ENCODE measurements around the gene CARMIL1.

The CARMIL1 gene

DNA sequence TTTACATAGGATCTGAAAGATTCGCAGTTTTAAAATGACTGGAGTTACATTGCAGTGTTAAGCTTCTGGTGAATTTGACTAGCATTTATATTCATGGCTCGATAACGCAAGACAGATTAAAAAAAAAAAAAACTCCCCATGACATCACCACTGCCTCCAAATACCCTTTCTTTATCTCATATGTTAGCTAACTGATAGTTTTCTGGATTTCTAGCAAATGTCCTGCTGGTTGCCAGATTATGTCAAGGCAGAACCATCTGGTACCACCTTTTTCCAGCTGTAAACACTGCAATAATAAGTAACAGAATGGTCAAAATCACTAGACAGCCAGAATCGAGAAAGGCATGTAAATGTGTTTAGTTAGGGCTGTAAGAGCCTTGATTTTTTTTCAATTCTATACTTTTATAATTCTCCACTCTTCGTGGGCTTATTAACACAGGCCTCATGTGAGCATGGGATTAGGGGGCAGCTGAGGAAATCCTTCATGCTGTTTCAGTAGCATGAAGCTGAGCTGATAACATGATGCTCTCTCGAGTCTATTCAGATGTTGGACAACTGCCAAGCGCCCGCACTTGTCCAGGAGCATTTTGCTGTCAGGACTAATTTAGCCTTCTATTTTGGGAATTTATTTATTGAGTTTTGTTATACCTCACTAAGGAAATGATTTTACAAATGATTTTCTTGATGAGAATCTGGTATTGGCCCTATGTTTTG, 206.8 kb downstream of the CARMIL1 start:
- no peak for DNase-seq

DNA sequence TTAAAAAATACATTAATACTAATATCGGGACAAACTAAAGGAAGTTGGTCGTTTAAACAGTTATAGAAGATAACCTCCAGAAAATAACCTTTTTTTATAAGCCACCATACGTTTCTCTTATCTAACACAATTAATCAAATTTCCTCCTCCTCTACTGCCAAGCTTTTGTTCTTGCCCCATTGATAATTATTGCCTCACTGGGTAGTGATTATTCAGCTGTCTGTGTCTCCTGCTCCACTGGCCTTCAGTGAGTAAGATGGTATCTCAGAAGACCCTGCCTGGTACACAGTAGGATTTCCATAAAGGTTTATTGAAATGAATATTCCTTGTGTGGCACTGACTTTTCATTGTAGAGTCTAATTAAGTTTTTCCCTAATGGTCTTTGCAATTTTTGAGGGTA, 207.4 kb downstream of the CARMIL1 start:
- no peak for DNase-seq

DNA sequence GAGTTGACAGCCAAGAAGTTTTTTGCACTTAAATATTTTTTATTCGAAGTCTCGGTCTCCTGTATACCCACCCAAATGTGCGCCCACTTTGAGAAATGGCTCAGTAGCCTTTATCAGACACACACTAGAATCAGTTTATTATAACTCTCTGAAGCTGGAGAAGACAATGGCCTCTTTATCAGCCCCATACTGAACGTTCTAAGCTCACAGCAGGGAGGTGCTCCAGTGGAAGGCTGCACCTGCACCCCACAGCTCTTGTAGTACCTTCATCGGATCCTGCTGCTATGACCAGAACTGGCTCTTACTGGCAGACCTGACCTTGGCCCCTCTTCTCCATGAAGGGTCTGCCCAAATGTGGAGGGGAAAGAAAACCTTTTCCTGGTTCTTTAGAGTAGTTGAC, 207.8 kb downstream of the CARMIL1 start:
- no peak for DNase-seq

DNA sequence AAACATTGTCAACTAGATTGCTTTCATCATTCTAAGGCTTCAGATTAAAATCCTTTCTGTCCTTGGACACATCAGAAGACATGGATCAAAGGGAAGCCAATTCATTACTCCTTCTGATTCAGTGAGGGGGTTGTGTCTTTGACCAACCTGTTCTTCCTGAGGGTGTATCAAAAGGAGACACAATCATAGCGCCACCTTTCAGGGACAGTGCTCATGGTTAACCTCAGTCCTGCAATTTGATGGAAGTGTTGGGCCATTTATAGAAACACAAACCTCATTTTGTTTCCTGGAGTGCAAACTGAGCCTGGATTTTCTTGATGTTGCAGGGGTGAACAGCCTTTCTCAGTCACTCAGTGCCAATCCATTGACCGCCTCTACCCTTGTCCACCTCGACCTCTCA, 209.0 kb downstream of the CARMIL1 start:
- DNase-seq: no peak

DNA sequence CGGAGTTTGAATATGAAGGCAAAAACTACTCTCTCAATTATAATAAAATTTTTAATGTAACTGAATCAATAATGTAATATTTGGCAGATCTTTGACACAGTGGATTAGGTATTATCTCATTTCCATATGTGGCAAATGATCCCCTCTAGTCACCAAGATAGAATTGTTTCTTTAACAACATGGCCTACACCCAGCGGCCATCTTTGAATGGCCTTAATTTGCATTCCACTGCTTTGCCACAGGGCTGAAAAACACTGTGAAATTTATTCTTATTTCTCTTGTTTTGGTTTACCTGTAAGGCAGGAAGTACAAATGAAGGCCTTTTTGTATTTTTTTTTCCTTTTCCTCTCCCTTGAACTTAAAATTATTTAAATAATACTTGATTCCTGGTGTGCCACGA, 210.2 kb downstream of the CARMIL1 start:
- no peak for DNase-seq

DNA sequence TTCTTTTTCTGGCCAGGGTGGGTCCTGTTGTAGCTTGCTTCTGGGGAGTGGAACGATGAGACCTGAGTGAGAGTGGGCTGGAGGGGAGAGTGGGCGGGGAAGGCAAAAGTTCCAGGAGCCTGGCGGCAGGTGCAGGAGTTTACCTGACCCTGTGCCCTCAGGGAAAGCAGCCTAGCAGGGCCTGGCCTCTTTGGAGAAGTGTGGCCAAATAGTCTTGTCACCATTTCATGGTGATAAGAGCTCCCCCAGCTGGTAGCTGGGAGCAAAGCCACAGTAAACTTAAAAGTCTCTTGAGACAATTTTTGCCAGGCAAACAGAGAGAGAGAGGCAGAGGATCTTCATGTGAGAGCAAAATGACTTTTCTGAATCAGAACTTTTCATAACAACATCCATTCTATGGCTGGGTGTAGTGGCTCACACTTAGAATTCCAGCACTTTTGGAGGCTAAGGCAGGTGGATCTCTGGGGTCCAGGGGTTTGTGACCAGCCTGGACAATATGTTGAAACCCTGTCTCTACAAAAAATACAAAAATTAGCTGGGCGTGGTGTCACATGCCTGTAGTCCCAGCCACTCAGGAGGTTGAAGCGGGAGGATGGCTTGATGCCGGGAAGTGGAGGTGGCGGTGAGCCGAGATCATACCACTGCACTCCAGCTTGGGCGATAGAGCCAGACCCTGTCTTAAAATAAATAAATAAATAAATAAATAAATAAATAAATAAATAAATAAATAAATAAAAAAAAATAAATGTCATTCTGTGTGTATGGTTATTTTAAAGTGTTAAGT, 211.0 kb downstream of the CARMIL1 start:
- DNase-seq: peak; percentile 79

DNA sequence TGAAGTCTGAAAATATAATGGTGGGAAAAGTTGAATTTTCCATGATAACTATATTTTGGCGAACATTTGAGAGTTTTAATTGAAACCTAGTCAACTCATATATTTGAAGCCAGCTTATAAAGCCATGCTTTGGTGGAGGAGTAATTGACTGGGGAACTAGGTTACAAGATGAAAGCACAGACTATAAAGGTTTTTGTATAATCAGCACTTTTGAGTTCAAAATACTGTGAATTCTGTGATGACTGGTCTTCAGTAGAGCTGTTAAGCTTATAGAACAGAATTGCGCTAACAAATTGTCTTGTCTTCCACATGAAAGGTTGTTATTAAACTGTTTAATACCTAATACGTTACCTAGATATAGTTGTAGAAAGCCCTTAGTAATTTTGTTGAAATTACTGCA, 213.8 kb downstream of the CARMIL1 start:
- DNase-seq: no peak

DNA sequence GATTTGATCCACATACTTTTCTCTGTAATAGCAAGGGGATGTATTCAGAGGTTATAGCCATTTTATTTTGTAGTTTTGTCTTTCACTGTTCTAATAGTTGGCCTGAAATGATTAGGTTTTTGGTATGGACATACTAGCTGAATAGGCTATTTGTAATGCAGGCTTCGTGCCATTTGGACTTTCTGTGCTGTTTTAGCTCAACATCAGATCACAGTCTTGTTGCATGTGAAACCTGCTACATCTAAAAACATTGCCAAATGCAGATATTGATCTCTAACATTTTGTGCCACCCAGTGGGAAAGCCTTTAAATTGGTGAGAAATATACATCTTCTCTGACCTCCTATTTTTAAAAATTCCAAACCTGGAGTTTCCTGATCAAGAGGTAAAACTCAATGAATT, 215.3 kb downstream of the CARMIL1 start:
- DNase-seq: no peak

DNA sequence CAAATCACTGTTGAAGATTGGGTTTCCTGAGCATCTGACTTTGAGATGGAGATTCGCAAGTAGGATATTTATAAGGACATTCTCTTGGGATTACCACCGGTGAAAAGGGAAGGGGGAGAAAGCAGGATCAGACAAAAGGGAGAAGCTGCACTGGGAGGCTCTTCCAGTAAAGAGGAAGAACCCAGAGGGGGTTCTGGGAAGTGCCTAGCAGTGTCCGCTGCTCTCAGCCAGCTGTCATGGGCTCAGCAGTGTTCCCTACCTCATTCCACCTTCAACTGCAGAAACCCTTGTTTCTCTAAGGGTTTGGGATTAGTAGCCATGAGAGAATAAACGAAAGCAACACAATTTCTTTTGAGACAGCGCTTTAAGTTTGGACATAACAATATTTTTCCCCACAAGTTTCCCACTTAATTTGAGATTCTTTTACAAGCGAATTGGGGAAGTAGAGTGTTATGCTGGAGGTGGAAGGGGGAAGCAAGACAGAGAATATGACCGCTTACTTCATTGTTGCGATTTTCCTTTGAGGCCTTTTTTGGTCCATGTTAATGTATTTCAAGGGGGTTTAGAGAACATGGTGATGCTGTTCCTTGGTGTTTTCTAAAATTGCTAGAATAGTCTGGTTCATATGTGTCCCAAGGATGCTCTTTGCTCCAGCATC, 218.3 kb downstream of the CARMIL1 start:
- no peak for DNase-seq

DNA sequence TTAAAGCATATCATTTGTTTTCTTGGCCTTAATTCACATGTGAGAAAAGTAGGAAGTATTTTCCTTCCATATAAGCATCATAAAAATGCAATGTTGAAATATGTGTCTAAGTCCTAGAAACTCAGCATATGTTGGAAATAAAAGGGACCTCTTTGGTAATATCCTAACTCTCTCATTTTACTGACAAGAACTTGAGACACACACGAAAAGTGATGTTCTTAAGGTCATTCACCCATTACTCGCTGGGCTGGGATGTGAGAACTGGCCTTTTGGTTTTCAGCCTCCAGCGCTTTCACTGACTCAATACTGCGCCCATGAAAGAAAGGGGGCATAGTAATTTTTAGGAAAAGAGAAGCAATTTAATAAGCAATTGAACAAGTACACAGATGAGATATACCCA, 219.3 kb downstream of the CARMIL1 start:
- no peak for DNase-seq

DNA sequence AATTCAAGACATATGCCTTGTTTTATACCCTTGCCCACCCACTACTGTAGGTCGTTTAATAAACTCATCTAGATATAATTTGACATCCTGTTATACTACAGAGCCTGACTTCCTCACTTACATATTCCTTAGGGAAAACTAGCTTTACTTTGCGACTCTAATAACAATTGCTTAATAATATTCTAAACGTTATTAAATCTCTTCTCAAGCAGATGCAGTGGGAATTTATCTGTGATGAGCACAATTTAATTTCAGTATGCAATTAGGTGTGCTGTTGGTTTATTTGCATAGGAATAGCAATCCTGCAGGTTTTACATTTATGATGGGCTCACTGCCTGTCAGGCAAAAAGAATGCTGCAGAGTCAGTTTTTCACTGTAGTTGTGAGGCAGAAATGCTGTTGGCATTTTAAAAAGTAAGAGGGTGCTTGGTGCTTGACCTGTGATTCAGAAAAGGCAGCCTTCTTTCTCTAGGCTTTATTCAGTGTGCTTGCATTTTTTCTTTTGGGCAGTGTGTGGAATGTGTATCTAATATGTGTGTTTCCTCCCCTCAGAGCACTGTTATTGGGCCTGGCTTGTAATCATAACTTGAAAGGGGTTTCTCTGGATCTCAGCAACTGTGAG, 220.6 kb downstream of the CARMIL1 start:
- DNase-seq: no peak

DNA sequence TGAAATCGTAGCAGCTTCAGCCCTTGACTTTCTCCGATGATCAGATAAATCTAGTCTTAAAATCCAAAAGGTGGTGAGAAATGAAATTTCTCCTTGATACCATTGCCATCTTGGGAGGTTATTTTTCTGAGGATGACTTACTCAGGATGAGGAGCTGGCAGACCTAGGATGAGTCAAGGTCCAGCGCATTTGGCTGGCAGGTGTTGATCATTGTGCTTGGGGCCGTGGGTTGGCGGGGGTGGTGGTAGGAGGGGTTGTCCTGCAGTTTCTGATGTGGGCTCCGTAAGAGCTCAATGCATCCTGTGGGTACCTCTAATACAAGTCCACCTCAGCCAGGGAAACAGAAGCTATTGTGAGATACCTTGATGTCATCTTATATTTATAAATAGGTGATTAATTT, 224.5 kb downstream of the CARMIL1 start:
- DNase-seq: no peak

DNA sequence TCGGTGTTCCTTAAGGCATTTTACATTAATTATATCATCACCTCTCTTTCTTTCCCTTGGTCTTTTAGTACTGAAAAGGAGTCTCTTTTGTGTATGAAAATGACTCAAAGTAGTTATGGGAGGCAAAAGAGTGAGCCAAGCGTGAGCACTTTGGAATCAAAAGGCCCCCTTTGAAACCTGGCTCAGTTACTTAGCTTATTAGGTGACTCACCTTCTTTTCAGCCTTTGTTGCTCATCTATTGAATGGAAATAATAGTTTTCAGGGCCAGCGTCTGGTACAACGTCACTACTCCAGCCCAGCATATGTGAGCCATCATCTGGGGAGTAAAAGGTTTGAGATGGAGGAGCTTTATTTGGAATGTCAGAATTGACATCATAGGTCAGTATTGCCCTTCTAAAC, 225.5 kb downstream of the CARMIL1 start:
- DNase-seq: no peak

DNA sequence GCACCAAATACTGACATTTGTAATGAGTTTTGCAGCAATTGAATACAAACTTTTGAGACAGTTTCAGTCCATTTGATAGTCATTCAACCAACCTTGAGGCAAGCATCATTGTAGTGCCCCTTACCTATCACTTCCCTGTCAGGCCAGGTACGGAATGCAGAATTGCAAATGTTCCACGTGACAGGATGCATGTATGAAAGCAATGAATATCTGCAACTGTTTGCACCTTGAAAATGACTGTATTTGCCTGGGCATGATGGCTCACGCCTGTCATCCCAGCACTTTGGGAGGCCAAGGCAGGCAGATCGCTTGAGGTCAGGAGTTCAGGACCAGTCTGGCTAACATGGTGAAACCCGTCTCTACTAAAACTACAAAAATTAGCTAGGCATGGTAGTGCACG, 226.8 kb downstream of the CARMIL1 start:
- no peak for DNase-seq

DNA sequence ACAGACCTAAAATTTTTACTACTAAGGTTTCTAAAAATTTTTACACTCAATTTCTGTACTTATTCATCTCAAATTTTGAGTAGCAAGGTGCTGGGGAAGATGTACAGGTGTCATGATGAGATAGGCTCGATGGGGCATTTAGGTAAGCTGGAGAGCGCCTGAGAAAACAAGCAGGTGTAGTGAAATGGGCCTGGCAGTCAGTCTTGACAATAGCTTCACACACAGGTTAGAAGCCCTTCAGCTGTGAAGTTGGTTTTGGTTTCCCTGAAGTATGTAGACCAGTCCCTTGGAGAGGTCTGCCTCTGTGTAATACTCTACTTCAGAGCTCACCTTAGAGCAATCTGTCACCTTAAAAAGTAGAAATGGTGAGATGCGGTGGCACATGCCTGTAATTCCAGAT, 228.9 kb downstream of the CARMIL1 start:
- no peak for DNase-seq

DNA sequence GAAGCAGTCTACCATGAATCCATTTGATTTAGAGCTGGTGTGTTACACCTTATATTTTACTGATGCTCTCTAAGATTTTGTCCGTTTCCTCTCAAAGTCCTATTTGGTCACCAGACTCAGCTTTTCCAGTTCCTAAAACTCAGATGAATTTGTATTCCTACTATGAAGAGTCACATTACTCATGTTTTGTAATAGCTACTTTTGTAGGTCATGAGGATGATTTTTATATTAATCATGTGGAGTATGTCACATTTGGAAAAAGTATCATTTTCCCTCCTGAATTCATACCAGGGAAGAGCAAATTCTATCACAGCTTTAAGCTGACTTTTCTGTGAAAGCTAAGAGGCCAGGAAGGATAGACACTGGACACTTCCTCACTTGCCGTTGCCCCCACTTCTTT, 232.2 kb downstream of the CARMIL1 start:
- DNase-seq: no peak

DNA sequence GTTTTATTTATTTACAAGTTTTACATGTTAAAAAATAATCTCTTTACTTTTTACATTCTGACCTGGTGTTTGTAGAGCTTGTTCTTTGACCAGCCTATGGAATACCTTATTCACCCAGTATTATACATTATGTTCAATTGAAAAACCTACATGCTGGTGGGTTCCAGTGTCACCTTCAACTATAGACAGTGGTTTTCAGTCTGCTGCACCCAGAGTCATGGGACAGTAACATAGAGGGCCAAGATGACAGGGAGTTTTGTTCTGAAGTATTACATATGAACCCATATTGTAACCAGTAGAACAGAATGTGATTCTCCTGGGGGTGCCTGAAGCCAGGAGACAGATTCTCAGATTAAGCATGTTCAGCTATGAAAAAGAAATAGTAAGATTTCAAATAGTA, 233.4 kb downstream of the CARMIL1 start:
- no peak for DNase-seq

DNA sequence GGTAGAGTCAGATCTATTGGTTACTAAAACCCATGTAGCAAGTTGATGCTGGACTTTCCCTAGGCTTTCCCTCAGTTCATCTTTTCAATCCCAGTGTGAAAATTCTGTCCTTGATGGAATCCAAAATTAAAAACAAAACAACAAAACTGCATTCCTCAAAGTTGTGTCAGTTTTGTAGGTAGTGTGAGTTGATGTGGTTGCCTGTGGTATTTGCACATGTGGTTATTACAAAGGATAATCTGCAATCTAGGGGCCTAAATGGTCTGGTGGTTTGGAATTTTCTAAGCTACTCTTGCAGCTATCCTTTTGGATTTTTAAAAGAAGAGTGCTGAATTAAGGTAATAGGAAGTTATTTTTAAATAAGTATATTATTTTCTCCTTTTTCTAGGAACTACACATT, 240.7 kb downstream of the CARMIL1 start:
- DNase-seq: no peak

DNA sequence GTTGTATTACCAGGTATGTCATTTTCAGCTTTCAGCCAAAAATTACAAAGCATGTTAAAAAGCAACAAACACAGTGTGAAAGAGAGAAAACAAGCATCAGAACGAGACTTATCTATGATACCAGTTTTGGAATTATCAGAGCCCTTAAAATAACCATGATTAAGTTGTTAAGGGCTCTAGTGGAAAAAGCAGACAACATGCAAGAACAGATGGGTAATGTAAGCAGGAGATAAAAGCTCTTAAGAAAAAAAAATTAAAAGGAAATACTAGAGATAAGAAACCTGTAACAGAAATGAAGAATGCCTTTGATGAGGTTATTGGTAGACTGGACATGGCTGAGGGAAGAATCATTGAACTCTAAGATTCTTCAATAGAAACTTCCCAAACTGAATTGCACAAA, 245.4 kb downstream of the CARMIL1 start:
- DNase-seq: no peak

DNA sequence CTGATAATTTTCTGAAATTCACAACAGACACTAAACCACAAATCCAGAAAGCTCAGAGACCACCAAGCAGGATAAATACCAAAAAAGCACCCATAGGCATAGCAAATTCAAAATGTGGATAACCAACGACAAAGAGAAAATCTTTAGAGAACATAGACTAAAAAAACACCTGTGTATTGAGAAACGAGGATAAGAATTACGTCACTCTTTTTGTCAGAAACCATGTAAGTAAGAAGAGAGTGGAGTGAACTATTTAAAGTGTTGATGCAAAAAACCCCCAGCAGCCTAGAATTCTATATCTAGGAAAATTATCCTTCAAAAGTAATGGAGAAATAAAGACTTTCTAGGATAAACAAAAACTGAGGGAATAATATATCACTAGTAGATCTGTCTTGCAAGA, 245.9 kb downstream of the CARMIL1 start:
- no peak for DNase-seq

DNA sequence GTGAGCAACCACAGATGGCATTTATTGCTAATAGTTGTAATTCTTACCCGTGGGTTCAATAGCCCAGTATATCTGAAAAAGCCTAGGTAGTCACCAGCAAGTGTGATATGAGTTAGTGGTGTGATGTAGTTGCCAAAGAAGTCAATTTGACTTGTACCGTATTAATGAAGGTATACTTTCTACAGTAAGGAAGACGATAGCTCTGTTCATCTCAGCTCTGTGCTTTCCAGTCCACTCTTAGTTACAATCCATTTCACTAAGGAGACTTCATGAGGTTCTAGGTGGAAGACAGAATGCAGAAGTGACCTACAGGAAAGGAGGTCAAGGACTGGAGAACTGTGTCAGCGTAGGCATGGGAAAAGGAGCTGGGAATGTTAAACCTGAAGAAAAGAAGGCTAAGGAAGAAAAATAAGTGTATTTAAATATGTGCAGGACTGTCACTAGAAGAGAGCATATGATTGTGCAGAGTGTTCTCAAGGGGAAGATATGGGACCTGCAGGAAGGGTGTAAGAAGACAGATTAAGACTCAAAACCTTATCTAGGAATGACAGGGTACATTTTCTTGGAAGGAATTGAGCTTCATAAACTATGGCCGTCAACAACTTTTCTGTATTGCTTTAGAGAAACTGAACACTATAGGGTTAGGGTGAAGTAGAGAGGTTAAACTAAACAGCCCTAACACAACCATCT, 255.9 kb downstream of the CARMIL1 start:
- no peak for DNase-seq

DNA sequence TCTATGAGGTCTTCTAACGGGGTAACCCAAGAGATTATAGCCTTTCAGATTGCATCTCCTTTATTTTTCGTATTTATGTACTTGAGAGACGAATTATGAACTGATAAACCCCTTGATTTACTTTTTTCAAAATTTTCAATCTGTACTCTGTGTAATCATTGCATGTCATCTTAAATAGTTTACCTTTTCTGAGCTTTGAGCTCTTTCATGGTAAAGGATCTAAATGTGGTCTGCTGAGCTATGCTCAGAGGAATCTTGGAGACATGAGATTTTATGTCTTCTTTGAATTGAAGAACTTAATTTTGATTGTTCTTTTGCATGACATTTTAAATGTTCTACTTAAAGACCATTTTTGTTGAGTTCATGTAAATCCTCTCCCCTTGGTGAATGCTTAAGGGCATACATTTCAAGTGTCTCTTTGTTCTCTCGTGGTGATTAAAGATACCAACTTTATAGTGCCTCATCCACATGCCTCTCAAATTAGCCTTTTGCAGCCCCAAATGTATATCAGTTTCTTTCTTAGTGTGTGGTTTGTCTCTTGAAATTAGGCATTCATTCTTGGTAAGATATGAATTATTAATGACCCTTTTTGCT, 256.6 kb downstream of the CARMIL1 start:
- no peak for DNase-seq

DNA sequence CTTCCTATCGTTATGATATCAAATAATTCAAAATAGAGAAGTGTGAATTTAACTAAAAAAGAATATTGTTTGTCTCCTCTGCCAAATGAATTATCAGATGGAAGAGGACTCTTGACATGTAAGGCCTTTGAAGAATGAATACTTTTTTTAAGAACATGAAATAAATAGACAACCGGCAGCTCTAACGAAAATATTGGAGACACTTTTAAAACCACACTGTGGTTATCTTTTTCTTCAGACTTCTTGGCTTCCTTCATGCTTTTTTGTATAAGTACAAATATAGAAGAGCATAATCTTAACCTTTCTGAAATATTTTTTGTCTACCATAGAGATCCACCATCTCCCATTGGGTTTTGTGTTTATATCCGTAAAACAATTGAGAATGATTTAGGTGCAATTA, 257.6 kb downstream of the CARMIL1 start:
- no peak for DNase-seq
